ENCODE data around the gene MICAL2. TPM values are rescaled to one million over a fixed set of nuclear protein-coding genes. Genes with fewer than 3 reads are reported as not detected.

Gene MICAL2
- total RNA-seq, 1 donor from 2014 or later, result 21.7 TPM

DNA sequence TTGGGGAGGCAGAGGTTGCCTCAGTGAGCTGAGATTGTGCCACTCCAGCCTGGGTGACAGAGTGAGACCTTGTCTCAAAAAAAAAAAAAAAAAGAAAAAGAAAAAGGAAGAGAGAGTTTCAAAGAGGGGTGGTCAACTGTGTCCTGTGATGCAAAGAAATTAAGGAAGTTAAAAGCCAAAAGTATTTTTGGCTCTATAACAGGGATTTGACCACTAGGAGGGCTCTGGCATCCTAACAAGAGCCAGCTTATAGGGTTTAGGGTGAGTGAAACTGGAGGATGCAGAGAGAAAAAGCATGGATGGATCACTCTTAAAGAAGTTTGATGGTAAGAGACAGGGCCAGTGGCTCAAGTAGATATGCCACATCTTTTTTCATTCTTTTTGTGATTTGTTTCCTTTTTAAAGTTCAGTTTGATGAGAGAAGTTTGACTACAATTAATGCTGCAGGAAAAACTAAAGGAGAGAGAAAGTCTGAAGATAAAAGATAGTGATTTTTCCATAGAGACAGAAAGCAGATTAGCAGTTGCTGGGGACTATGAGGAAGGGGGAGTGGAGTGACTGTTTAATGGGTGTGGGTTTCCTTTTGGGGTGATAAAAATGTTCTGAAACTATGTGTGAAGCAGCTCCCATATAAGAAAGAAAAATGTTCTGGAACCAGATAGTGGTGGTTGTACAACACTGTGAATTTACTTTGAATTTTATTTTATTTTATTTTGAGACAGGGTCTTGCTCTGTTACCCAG, 11.1 kb upstream of the MICAL2 start:
- Mint-ChIP-seq H3K36me3 (ENCODE audit: low read depth, unreplicated experiment) (no peaks in the 10 kb centered on the region), H3K27ac (ENCODE audit: unreplicated experiment) (no peak overlapping the region), H3K4me3 (ENCODE audit: unreplicated experiment) (no peak overlapping the region), H3K27me3 (ENCODE audit: unreplicated experiment) (peaks cover 6% of the 10 kb centered on the region), H3K9me3 (ENCODE audit: unreplicated experiment) (no peaks in the 10 kb centered on the region), H3K4me1 (ENCODE audit: unreplicated experiment) (peaks cover 14% of the 10 kb centered on the region)
- TF ChIP-seq CTCF (IDR thresholded peaks at IDR 0.05; ENCODE audit: unreplicated experiment), result no peak
- DNase-seq (ENCODE audit: low spot score), result no peak

GRCh38 chr11:12100429-12100828, 10.0 kb upstream of the MICAL2 start:
- Mint-ChIP-seq H3K36me3 (ENCODE audit: low read depth, unreplicated experiment) (no peaks in the 10 kb centered on the region), H3K9me3 (ENCODE audit: unreplicated experiment) (no peaks in the 10 kb centered on the region), H3K4me1 (ENCODE audit: unreplicated experiment) (peaks cover 7% of the 10 kb centered on the region), H3K27me3 (ENCODE audit: unreplicated experiment) (peaks cover 9% of the 10 kb centered on the region), H3K27ac (ENCODE audit: unreplicated experiment) (peak overlapping the region; percentile 49), H3K4me3 (ENCODE audit: unreplicated experiment) (no peak overlapping the region)
- no peak for DNase-seq (ENCODE audit: low spot score)
- TF ChIP-seq CTCF (IDR thresholded peaks at IDR 0.05; ENCODE audit: unreplicated experiment), result no peak

- no peak for TF ChIP-seq CTCF (IDR thresholded peaks at IDR 0.05; ENCODE audit: unreplicated experiment)
- H3K27me3 Mint-ChIP-seq (ENCODE audit: unreplicated experiment), result peaks cover 9% of the 10 kb centered on the region
- peaks cover 5% of the 10 kb centered on the region for H3K4me1 Mint-ChIP-seq (ENCODE audit: unreplicated experiment)
- H3K9me3 Mint-ChIP-seq (ENCODE audit: unreplicated experiment), result no peaks in the 10 kb centered on the region
- H3K4me3 Mint-ChIP-seq (ENCODE audit: unreplicated experiment), result no peak overlapping the region
- no peak overlapping the region for H3K27ac Mint-ChIP-seq (ENCODE audit: unreplicated experiment)
- no peak for DNase-seq (ENCODE audit: low spot score)
- no peaks in the 10 kb centered on the region for H3K36me3 Mint-ChIP-seq (ENCODE audit: low read depth, unreplicated experiment)
Measured at GRCh38 chr11:12100841-12101242, 9.5 kb upstream of the MICAL2 start.

DNA sequence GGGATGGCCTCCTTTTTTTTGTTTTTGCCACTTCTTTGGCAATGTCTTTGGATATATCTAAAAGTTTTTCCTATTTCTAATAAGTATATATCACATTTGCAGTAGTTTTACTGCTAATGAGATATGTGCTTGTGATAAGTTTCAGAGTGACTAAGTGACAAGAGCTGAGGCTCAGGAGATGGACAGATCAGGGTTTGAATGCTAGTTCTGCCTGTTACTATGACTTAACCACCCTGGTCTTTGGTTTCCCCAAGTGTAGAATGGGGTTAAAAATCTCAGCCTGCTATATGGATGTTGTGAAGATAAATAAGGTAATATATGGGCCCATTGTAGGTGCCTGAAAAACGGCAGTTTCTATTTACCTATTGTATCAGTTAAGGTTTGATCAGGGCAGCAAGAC, 9.1 kb upstream of the MICAL2 start:
- H3K9me3 Mint-ChIP-seq (ENCODE audit: unreplicated experiment), result no peaks in the 10 kb centered on the region

More for the DNA sequence above, 9.1 kb upstream of the MICAL2 start:
- Mint-ChIP-seq H3K27ac (ENCODE audit: unreplicated experiment) (no peak overlapping the region), H3K4me1 (ENCODE audit: unreplicated experiment) (peaks cover 6% of the 10 kb centered on the region), H3K4me3 (ENCODE audit: unreplicated experiment) (no peak overlapping the region), H3K27me3 (ENCODE audit: unreplicated experiment) (peaks cover 9% of the 10 kb centered on the region), H3K36me3 (ENCODE audit: low read depth, unreplicated experiment) (no peaks in the 10 kb centered on the region)
- no peak for DNase-seq (ENCODE audit: low spot score)
- no peak for TF ChIP-seq CTCF (IDR thresholded peaks at IDR 0.05; ENCODE audit: unreplicated experiment)
